ENCODE results near the gene MON2.

The MON2 gene

DNA sequence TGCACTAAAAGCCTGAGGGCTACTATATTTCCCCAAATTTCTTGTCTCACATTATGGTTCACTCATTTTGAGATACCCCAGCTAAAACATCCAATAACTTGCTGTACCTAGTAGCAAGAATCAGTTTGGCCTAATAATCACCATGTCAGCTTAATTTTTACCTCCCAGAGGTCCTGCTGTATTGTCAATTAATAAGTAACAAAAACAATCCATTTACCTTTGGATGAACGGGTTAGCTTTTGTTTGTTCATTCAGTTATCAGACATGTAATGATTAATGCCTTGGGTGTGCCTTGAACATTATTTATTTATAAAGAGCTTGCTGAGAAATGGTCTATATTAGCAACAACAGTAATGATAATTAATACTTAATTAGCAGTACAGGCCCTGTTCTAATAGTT is 57.0 kb downstream of the MON2 start:
- Histone ChIP-seq H3K79me2 (ENCODE audit: insufficient read depth, low read length) (no peaks in the 10 kb centered on the region), H3K4me1 (ENCODE audit: insufficient read depth, low read length) (no peaks in the 10 kb centered on the region), H3K27ac (ENCODE audit: low read length) (no peak overlapping the region), H3K36me3 (ENCODE audit: insufficient read depth, low read length) (0 out of 2 replicates have a peak, but pooled peaks cover 6% of the 10 kb centered on the region), H3K4me2 (ENCODE audit: insufficient read depth, low read length) (no peak overlapping the region), H2AFZ (ENCODE audit: low read depth, low read length) (no peak overlapping the region), H3K27me3 (ENCODE audit: insufficient read depth, low read length, poor library complexity) (no peaks in the 10 kb centered on the region), H4K20me1 (ENCODE audit: insufficient read depth, low read length) (no peaks in the 10 kb centered on the region), H3K9ac (ENCODE audit: low read depth, low read length) (no peak overlapping the region), H3K9me3 (ENCODE audit: insufficient read depth, low read length, severe bottlenecking) (no peaks in the 10 kb centered on the region), H3K4me3 (ENCODE audit: low read depth in 1 of 2, low read length in 2 of 2) (no peak overlapping the region)
- no peak for TF ChIP-seq EZH2 (IDR thresholded peaks at IDR 0.05; ENCODE audit: borderline replicate concordance, low read depth, low read length, severe bottlenecking)
- TF ChIP-seq, protein P1, sequence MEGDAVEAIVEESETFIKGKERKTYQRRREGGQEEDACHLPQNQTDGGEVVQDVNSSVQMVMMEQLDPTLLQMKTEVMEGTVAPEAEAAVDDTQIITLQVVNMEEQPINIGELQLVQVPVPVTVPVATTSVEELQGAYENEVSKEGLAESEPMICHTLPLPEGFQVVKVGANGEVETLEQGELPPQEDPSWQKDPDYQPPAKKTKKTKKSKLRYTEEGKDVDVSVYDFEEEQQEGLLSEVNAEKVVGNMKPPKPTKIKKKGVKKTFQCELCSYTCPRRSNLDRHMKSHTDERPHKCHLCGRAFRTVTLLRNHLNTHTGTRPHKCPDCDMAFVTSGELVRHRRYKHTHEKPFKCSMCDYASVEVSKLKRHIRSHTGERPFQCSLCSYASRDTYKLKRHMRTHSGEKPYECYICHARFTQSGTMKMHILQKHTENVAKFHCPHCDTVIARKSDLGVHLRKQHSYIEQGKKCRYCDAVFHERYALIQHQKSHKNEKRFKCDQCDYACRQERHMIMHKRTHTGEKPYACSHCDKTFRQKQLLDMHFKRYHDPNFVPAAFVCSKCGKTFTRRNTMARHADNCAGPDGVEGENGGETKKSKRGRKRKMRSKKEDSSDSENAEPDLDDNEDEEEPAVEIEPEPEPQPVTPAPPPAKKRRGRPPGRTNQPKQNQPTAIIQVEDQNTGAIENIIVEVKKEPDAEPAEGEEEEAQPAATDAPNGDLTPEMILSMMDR (IDR thresholded peaks at IDR 0.05; ENCODE audit: borderline replicate concordance, extremely low read depth, low read length, poor library complexity, severe bottlenecking): no peak
- DNase-seq (no peak), ATAC-seq (ENCODE audit: insufficient read depth, low read depth) (no peak)

DNA sequence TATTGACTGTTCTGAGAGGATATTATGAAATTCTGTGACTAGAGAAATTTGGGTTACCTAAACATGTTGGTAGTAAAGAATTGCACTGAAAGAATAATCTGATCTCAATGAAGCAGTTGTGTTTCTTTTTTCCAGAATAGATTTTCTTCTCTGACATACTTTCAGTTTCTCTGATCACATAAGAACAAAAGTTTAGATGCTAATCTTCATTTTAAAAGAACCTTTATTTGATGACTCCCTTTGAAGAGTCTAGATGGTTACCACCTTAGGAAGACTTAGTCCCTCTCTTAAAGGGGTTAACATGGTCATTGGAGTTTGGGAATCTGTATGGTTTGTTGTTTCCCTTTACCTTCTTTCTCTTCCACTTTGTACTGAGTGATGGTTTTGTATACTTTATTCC is 58.6 kb downstream of the MON2 start:
- no peak for TF ChIP-seq EZH2 (IDR thresholded peaks at IDR 0.05; ENCODE audit: borderline replicate concordance, low read depth, low read length, severe bottlenecking)
- TF ChIP-seq, protein P1 (IDR thresholded peaks at IDR 0.05; ENCODE audit: borderline replicate concordance, extremely low read depth, low read length, poor library complexity, severe bottlenecking): no peak
- H3K9ac ChIP-seq (ENCODE audit: low read depth, low read length): no peak overlapping the region
- no peak overlapping the region for H3K4me3 ChIP-seq (ENCODE audit: low read depth in 1 of 2, low read length in 2 of 2)
- H2AFZ ChIP-seq (ENCODE audit: low read depth, low read length): no peak overlapping the region
- no peak overlapping the region for H3K4me2 ChIP-seq (ENCODE audit: insufficient read depth, low read length)
- H4K20me1 ChIP-seq (ENCODE audit: insufficient read depth, low read length): no peaks in the 10 kb centered on the region
- no peaks in the 10 kb centered on the region for H3K79me2 ChIP-seq (ENCODE audit: insufficient read depth, low read length)
- no peak overlapping the region for H3K27ac ChIP-seq (ENCODE audit: low read length)
- H3K36me3 ChIP-seq (ENCODE audit: insufficient read depth, low read length): peaks cover 6% of the 10 kb centered on the region; the same call in 1 of the 2 replicates
- ATAC-seq (ENCODE audit: insufficient read depth, low read depth) (peak; percentile 82), DNase-seq (no peak)
- no peaks in the 10 kb centered on the region for H3K9me3 ChIP-seq (ENCODE audit: insufficient read depth, low read length, severe bottlenecking)
- H3K27me3 ChIP-seq (ENCODE audit: insufficient read depth, low read length, poor library complexity): no peaks in the 10 kb centered on the region
- H3K4me1 ChIP-seq (ENCODE audit: insufficient read depth, low read length): no peaks in the 10 kb centered on the region

DNA sequence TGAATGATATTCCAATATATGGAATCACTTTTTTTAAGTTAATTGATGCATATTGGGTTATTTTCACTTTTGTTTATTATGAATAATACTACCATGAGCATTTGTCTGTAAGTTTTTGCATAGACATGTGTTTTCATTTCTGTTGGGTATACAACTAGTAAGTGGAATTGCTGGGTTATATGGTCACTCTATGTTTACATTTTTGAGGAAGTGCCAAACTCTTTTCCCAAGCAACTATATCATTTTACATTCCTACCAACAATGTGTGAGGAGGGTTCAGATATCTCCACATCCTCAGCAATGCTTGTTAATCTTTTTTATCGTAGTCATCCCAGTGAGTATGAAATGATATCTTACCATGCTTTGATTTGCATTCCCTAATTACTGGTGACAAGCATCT is 64.0 kb downstream of the MON2 start:
- peaks cover 35% of the 10 kb centered on the region for H3K36me3 ChIP-seq (ENCODE audit: insufficient read depth, low read length)
- H3K9ac ChIP-seq (ENCODE audit: low read depth, low read length): no peak overlapping the region
- no peak overlapping the region for H2AFZ ChIP-seq (ENCODE audit: low read depth, low read length)
- TF ChIP-seq, protein P1 (IDR thresholded peaks at IDR 0.05; ENCODE audit: borderline replicate concordance, extremely low read depth, low read length, poor library complexity, severe bottlenecking): no peak
- TF ChIP-seq EZH2 (IDR thresholded peaks at IDR 0.05; ENCODE audit: borderline replicate concordance, low read depth, low read length, severe bottlenecking): no peak
- no peak overlapping the region for H3K4me3 ChIP-seq (ENCODE audit: low read depth in 1 of 2, low read length in 2 of 2)
- no peaks in the 10 kb centered on the region for H3K27me3 ChIP-seq (ENCODE audit: insufficient read depth, low read length, poor library complexity)
- ATAC-seq (ENCODE audit: insufficient read depth, low read depth) (no peak), DNase-seq (no peak)
- no peaks in the 10 kb centered on the region for H4K20me1 ChIP-seq (ENCODE audit: insufficient read depth, low read length)
- no peaks in the 10 kb centered on the region for H3K9me3 ChIP-seq (ENCODE audit: insufficient read depth, low read length, severe bottlenecking)
- H3K27ac ChIP-seq (ENCODE audit: low read length): no peak overlapping the region
- no peaks in the 10 kb centered on the region for H3K79me2 ChIP-seq (ENCODE audit: insufficient read depth, low read length)
- no peaks in the 10 kb centered on the region for H3K4me1 ChIP-seq (ENCODE audit: insufficient read depth, low read length)
- H3K4me2 ChIP-seq (ENCODE audit: insufficient read depth, low read length): no peak overlapping the region

DNA sequence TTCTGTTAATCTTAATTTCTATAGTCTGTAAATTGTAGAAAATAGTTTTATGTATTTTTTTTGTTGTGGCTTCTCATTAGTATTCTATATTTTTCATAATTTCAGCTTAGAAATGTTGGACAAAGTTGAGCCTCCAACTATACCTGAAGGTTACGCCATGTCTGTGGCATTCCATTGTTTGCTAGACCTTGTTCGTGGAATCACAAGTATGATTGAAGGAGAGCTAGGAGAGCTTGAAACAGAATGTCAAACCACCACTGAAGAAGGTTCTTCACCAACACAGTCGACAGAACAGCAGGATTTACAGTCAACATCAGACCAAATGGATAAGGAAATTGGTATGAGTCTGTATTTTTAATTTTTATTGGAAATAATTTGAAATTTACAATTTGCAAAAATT is 65.7 kb downstream of the MON2 start:
- Histone ChIP-seq H3K27ac (ENCODE audit: low read length) (no peak overlapping the region), H2AFZ (ENCODE audit: low read depth, low read length) (no peak overlapping the region), H3K4me1 (ENCODE audit: insufficient read depth, low read length) (no peaks in the 10 kb centered on the region), H3K4me3 (ENCODE audit: low read depth in 1 of 2, low read length in 2 of 2) (no peak overlapping the region), H3K9ac (ENCODE audit: low read depth, low read length) (no peak overlapping the region), H3K36me3 (ENCODE audit: insufficient read depth, low read length) (peaks cover 39% of the 10 kb centered on the region), H3K27me3 (ENCODE audit: insufficient read depth, low read length, poor library complexity) (no peaks in the 10 kb centered on the region), H3K79me2 (ENCODE audit: insufficient read depth, low read length) (no peaks in the 10 kb centered on the region), H3K4me2 (ENCODE audit: insufficient read depth, low read length) (no peak overlapping the region), H4K20me1 (ENCODE audit: insufficient read depth, low read length) (no peaks in the 10 kb centered on the region), H3K9me3 (ENCODE audit: insufficient read depth, low read length, severe bottlenecking) (no peaks in the 10 kb centered on the region)
- no peak for ATAC-seq (ENCODE audit: insufficient read depth, low read depth)
- TF ChIP-seq EZH2 (IDR thresholded peaks at IDR 0.05; ENCODE audit: borderline replicate concordance, low read depth, low read length, severe bottlenecking): no peak
- TF ChIP-seq, protein P1 (IDR thresholded peaks at IDR 0.05; ENCODE audit: borderline replicate concordance, extremely low read depth, low read length, poor library complexity, severe bottlenecking): no peak
- DNase-seq: no peak
